HCT116 (cell line): Measurements from ENCODE around the gene PRSS16. TPM values are rescaled to one million over a fixed set of nuclear protein-coding genes. Genes with fewer than 3 reads are reported as not detected.

ENCODE experiments used
- ATAC-seq: fragments of 200-7000 bp; cut with Tn5 transposase; 2 replicates; pipeline ENCODE4 v1.9.1; 2020; ENCODE audit warnings: mild to moderate bottlenecking, moderate library complexity
- BruUV-seq: library from RNA; stranded (reverse); fragments of 400-500 nt; replicated peaks from 2 replicates; lab custom pipeline; 2021; lab: Mats Ljungman, UMichigan
- CTCF ChIA-PET: fragments of 300-600 bp; sonication (Branson Sonifier 250); formaldehyde crosslinking; loops from one replicate; lab custom pipeline; 2021; ENCODE audit warnings: antibody characterized with exemption; lab: Charles Lee
- POLR2A ChIA-PET: fragments of 300-600, 350-600 bp; sonication (Branson Sonifier 250); formaldehyde crosslinking; loops from one replicate; lab custom pipeline; 2021; ENCODE audit warnings: antibody characterized with exemption; lab: Charles Lee
- RAD21 ChIA-PET, 2 experiments: fragments of 300-600 bp; sonication (Branson Sonifier 250); formaldehyde crosslinking; loops; one replicate each; lab custom pipeline; 2023; ENCODE audit warnings: low total read pairs in 2 of 2; ENCODE audit not compliant: uncharacterized antibody in 2 of 2, unreplicated experiment in 2 of 2, low non-redundant PET in 1 of 2; lab: Charles Lee
- DNase-seq: peaks from one replicate; pipeline ENCODE4 v3.0.0-alpha.2; 2010; ENCODE audit warnings: low read depth, low spot score
- H2AFZ ChIP-seq: fragments of 200-600 bp; shearing (Covaris generic), sonication (generic); 2 replicates; pipeline ENCODE4 v1.6.1; 2017; ENCODE audit warnings: low read depth, mixed run types, mixed read lengths, antibody characterized with exemption, low read length; ENCODE audit not compliant: poor library complexity, severe bottlenecking
- H3K27ac ChIP-seq: 2 replicates; pipeline ENCODE4 v1.5.1; 2012; ENCODE audit warnings: low read depth, low read length
- H3K27me3 ChIP-seq: fragments of 200-600 bp; sonication (generic); 2 replicates; pipeline ENCODE4 v1.6.1; 2016; ENCODE audit warnings: mixed run types, low read length, mixed read lengths; ENCODE audit not compliant: insufficient read depth
- H3K36me3 ChIP-seq, 2 experiments: fragments of 200-500 bp in 1 of 2; fragments of 200-600 bp in 1 of 2; sonication (Bioruptor generic) in 1 of 2; sonication (generic) in 1 of 2; 2 replicates each; pipeline versions ENCODE4 v1.5.1 to v1.6.1; 2014 to 2016; ENCODE audit warnings: low read length in 2 of 2, inconsistent platforms in 1 of 2, mixed read lengths in 1 of 2, mixed run types in 1 of 2; ENCODE audit not compliant: insufficient read depth in 2 of 2, control insufficient read depth in 1 of 2
- H3K4me1 ChIP-seq, 2 experiments: fragments of 200-600 bp in 1 of 2; sonication (generic) in 1 of 2; 2 replicates each; pipeline versions ENCODE4 v1.5.1 to v1.6.1; 2012 to 2017; ENCODE audit warnings: low read length in 2 of 2, inconsistent platforms in 1 of 2, mild to moderate bottlenecking in 1 of 2, mixed read lengths in 1 of 2, mixed run types in 1 of 2, moderate library complexity in 1 of 2; ENCODE audit not compliant: insufficient read depth in 2 of 2, control insufficient read depth in 1 of 2
- H3K4me2 ChIP-seq: fragments of 200-600 bp; sonication (generic); 2 replicates; pipeline ENCODE4 v1.6.1; 2017; ENCODE audit warnings: mixed run types, low read length, mixed read lengths
- H3K4me3 ChIP-seq, 2 experiments: fragments of 200-600 bp in 1 of 2; sonication (generic) in 1 of 2; replicated peaks in 1 of 2; 2 replicates each; pipeline ENCODE4 v1.5.1; 2011 to 2016; ENCODE audit warnings: low read length in 2 of 2, control low read depth in 1 of 2, low read depth in 1 of 2, mild to moderate bottlenecking in 1 of 2, mixed read lengths in 1 of 2, mixed run types in 1 of 2
- H3K79me2 ChIP-seq: fragments of 200-600 bp; sonication (generic); 2 replicates; pipeline ENCODE4 v1.6.1; 2017; ENCODE audit warnings: mild to moderate bottlenecking, mixed run types, low read length, moderate library complexity, mixed read lengths; ENCODE audit not compliant: insufficient read depth
- H3K9ac ChIP-seq: fragments of 200-600 bp; sonication (generic); 2 replicates; pipeline ENCODE4 v1.6.1; 2016; ENCODE audit warnings: low read length, mixed read lengths
- H3K9me2 ChIP-seq: fragments of 200-600 bp; sonication (generic), shearing (Covaris generic); 2 replicates; pipeline ENCODE4 v1.6.1; 2017; ENCODE audit warnings: mixed run types, mild to moderate bottlenecking, moderate library complexity; ENCODE audit not compliant: insufficient read depth
- H3K9me3 ChIP-seq, 2 experiments: fragments of 200-500 bp in 1 of 2; fragments of 200-600 bp in 1 of 2; sonication (Bioruptor generic) in 1 of 2; sonication (generic) in 1 of 2; 2 replicates each; pipeline ENCODE4 v1.6.1; 2014 to 2017; ENCODE audit warnings: low read length in 2 of 2, mixed read lengths in 2 of 2, inconsistent platforms in 1 of 2, low read depth in 1 of 2, mild to moderate bottlenecking in 1 of 2, mixed run types in 1 of 2, moderate library complexity in 1 of 2; ENCODE audit not compliant: control insufficient read depth in 1 of 2, insufficient read depth in 1 of 2
- H4K20me1 ChIP-seq: fragments of 200-600 bp; sonication (generic), shearing (Covaris generic); 2 replicates; pipeline ENCODE4 v1.6.1; 2017; ENCODE audit warnings: mixed run types, mild to moderate bottlenecking, moderate library complexity; ENCODE audit not compliant: insufficient read depth
- CEBPB ChIP-seq: IDR thresholded peaks from 2 replicates; pipeline ENCODE4 v1.6.1; 2012; ENCODE audit warnings: low read depth
- FOSL1 ChIP-seq: IDR thresholded peaks from 2 replicates; pipeline ENCODE4 v1.6.1; 2012; ENCODE audit warnings: low read depth
- RAD21 ChIP-seq: IDR thresholded peaks from 2 replicates; pipeline ENCODE4 v1.6.1; 2012; ENCODE audit warnings: low read depth, mild to moderate bottlenecking
- SP1 ChIP-seq: IDR thresholded peaks from 2 replicates; pipeline ENCODE4 v1.6.1; 2012; ENCODE audit warnings: low read depth
- ZNF274 ChIP-seq: fragments of 200-500 bp; sonication (Bioruptor generic); IDR thresholded peaks from 2 replicates; pipeline ENCODE4 v1.6.1; 2014; ENCODE audit warnings: mild to moderate bottlenecking, low read depth, low read length, inconsistent platforms
- intact Hi-C: fragments of 100-400 bp; cut with micrococcal nuclease; formaldehyde crosslinking; loops from 2 replicates; pipeline ENCODE4 v1.10.0; 2022
- total RNA-seq: library from RNA; stranded (reverse); gene quantifications from one replicate; pipeline ENCODE4 v1.2.1, GENCODE V29; 2021; ENCODE audit not compliant: unreplicated experiment
- TF ChIP-seq, protein P1 (sequence below): IDR thresholded peaks from 2 replicates; pipeline ENCODE4 v1.6.1; 2011; ENCODE audit warnings: mild to moderate bottlenecking, low read length, moderate library complexity; ENCODE audit not compliant: insufficient replicate concordance; ENCODE audit errors: extremely low read depth

PRSS16 gene
- total RNA-seq, 1 experiment from 2014 or later, result 14.5 TPM

DNA sequence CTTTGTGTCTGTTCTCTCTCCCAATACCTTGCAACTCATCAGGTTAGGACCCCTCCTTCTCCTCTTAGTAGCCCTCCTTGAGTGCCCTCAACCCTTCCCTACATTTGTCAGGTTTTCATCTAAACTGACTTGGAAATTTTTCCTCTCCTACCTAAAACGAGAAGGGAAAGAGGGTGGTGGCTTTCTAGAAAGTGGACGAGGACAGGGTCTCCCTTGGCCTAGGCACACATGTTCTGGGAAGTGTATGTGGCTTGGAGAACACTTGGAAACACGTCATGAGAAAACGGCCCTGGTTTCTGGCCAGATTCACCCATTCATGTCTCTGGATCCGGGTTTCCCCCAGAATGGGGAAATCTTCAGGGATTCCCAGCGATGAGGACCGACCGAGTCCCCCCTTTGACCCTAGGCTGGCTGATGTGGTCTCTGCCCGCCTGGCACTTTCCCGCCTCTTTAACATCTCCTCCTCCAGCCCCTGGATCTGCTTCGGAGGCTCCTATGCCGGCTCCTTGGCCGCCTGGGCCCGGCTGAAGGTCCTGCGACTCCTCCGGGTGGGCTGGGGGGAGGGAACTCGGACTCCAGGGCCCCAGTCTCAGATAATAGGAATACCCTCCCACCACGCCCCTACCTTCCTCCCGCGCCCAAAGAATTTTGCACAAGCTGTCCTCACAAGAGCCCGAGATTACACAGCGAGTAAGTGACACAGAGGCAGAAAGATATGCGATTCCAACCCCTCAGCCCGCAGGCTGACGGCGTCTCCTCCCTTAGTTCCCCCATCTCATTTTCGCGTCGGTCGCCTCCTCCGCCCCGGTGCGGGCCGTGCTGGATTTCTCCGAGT, 3.0 kb downstream of the PRSS16 start:
- ATAC-seq (no peak), DNase-seq (no peak)
- Histone ChIP-seq H3K4me2 (peak overlapping the region; percentile 89), H3K36me3 (no peaks in the 10 kb centered on the region), H3K9ac (peak overlapping the region; percentile 65), H3K9me2 (no peaks in the 10 kb centered on the region), H3K4me1 (peaks cover 2 to 18% of the 10 kb centered on the region in 2 experiments; a peak in 3 of 4 replicates), H4K20me1 (no peaks in the 10 kb centered on the region), H3K27me3 (no peaks in the 10 kb centered on the region), H3K27ac (peak overlapping the region; percentile 67)
- ChIA-PET RAD21 (no interaction called here), POLR2A (interaction anchor here (0.7 to 1.6 kb wide), 4 partner anchors 12 to 1545 kb away, joined by 3 to 5 read pairs (median 4); a partner anchor contains a TSS)
- BruUV-seq, result TSS peak; percentile 83
- TF ChIP-seq, protein P1, sequence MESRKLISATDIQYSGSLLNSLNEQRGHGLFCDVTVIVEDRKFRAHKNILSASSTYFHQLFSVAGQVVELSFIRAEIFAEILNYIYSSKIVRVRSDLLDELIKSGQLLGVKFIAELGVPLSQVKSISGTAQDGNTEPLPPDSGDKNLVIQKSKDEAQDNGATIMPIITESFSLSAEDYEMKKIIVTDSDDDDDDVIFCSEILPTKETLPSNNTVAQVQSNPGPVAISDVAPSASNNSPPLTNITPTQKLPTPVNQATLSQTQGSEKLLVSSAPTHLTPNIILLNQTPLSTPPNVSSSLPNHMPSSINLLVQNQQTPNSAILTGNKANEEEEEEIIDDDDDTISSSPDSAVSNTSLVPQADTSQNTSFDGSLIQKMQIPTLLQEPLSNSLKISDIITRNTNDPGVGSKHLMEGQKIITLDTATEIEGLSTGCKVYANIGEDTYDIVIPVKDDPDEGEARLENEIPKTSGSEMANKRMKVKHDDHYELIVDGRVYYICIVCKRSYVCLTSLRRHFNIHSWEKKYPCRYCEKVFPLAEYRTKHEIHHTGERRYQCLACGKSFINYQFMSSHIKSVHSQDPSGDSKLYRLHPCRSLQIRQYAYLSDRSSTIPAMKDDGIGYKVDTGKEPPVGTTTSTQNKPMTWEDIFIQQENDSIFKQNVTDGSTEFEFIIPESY, result no peak
- TF ChIP-seq RAD21 (no peak), SP1 (no peak), CEBPB (no peak), FOSL1 (no peak), ZNF274 (no peak)
- TF ChIP-seq, all 23 proteins: peak for 0
- CTCF ChIA-PET, result interaction anchor here (0.6 to 1.5 kb wide), 4 partner anchors 13 to 222 kb away, joined by 3 to 12 read pairs (median 4); partner anchors contain the start of gene ZNF184
- intact Hi-C loops, result no loop called here
- H3K4me3 ChIP-seq, result peak overlapping the region; percentile 63 to 65
- H3K79me2 ChIP-seq, result no peaks in the 10 kb centered on the region
- H2AFZ ChIP-seq, result peak overlapping the region; percentile 41
- no peaks in the 10 kb centered on the region for H3K9me3 ChIP-seq
